Testis (tissue), 3 donors: Measurements from ENCODE around the gene EVC2. TPM values are rescaled to one million over a fixed set of nuclear protein-coding genes. Genes with fewer than 3 reads are reported as not detected.
"Not testable (repeated sequence)": the region's sequence is repeated elsewhere in the genome, so short reads cannot be mapped to it uniquely, and the experiment has no call there.

ENCODE experiments used
- DNase-seq: peaks from one replicate; pipeline ENCODE4 v3.0.0-alpha.2; 2019
- H3K27ac ChIP-seq, 2 donors: fragments of 200-600 bp; sonication (generic); one replicate each; pipeline ENCODE4 v1.5.1; 2019
- H3K27me3 ChIP-seq: fragments of 200-600 bp; sonication (generic); one replicate; pipeline ENCODE4 v1.5.1; 2019
- H3K36me3 ChIP-seq: fragments of 200-600 bp; sonication (generic); one replicate; pipeline ENCODE4 v1.5.1; 2017; ENCODE audit warnings: low read depth; ENCODE audit errors: missing control alignments
- H3K4me1 ChIP-seq: fragments of 200-600 bp; sonication (generic); one replicate; pipeline ENCODE4 v1.5.1; 2019
- H3K4me3 ChIP-seq, 2 donors: fragments of 200-600 bp; sonication (generic); one replicate each; pipeline ENCODE4 v1.5.1; 2017 to 2019
- H3K9me3 ChIP-seq: fragments of 200-600 bp; sonication (generic); one replicate; pipeline ENCODE4 v1.5.1; 2017
- CTCF ChIP-seq, 3 experiments: fragments of 450-650 bp in 2 of 3; fragments of 200-600 bp in 1 of 3; sonication (generic) in 1 of 3; IDR thresholded peaks; one replicate each; pipeline ENCODE4 v1.5.1; 2016 to 2019; ENCODE audit warnings: antibody characterized with exemption in 3 of 3, mild to moderate bottlenecking in 2 of 3, moderate library complexity in 1 of 3
- POLR2A ChIP-seq: fragments of 450-650 bp; IDR thresholded peaks from one replicate; pipeline ENCODE4 v1.6.1; 2017; ENCODE audit warnings: antibody characterized with exemption, mild to moderate bottlenecking, moderate library complexity
- WGBS, 2 donors: methylation state at CpG; one replicate each; pipeline ENCODE4 v1.1.5; 2018; 5-methylcytosine and 5-hydroxymethylcytosine counted together
- intact Hi-C: fragments of 100-400 bp; cut with DNase I; formaldehyde crosslinking; loops from one replicate; pipeline ENCODE4 v1.15.1; 2023; ENCODE audit warnings: low total_unique reads
- polyA plus RNA-seq: library from polyadenylated mRNA; stranded (reverse); fragments of 350-450 nt; fragmentation: Illumina TruSeq; extraction: RNeasy Lipid Tissue Mini Kit (QIAGEN cat#74804); gene quantifications from one replicate; pipeline ENCODE4 v1.2.3, GENCODE V29; 2014; ENCODE audit warnings: low read depth, low replicate concordance; ENCODE audit not compliant: insufficient read depth
- total RNA-seq, 2 donors: library from RNA; depleted of rRNA; stranded (reverse); fragments of >200 nt; gene quantifications; one replicate each; pipeline ENCODE4 v1.2.3, GENCODE V29; 2016

EVC2 gene
- total and polyA plus RNA-seq, 3 donors from 2014 or later: 2.9 to 10.2 (median 10.0) TPM

GRCh38 chr4:5615496-5616075 lies 92.8 kb downstream of the EVC2 start:
- Histone ChIP-seq H3K4me1 (no peaks in the 10 kb centered on the region), H3K36me3 (no peaks in the 10 kb centered on the region), H3K4me3 (no peak overlapping the region), H3K9me3 (no peaks in the 10 kb centered on the region), H3K27me3 (no peaks in the 10 kb centered on the region), H3K27ac (no peak overlapping the region)
- no peak for TF ChIP-seq POLR2A
- intact Hi-C loops: no loop called here
- DNase-seq: no peak
- WGBS, 2 donors: 76 to 79% methylated on average over 10 of the region's 10 CpGs

GRCh38 chr4:5611750-5612149 lies 96.6 kb downstream of the EVC2 start:
- no peak for DNase-seq
- Histone ChIP-seq H3K27me3 (no peaks in the 10 kb centered on the region), H3K4me3 (no peak overlapping the region), H3K27ac (no peak overlapping the region), H3K4me1 (no peaks in the 10 kb centered on the region), H3K9me3 (no peaks in the 10 kb centered on the region), H3K36me3 (no peaks in the 10 kb centered on the region)
- intact Hi-C loops: no loop called here
- 77 to 79% methylated on average over 5 of the region's 5 CpGs for WGBS, 2 donors
- TF ChIP-seq POLR2A (no peak), CTCF (IDR thresholded peaks at IDR 0.05) (no peak)

GRCh38 chr4:5609306-5610007 lies 98.9 kb downstream of the EVC2 start:
- Histone ChIP-seq H3K9me3 (no peaks in the 10 kb centered on the region), H3K27ac (no peak overlapping the region), H3K27me3 (no peaks in the 10 kb centered on the region), H3K36me3 (no peaks in the 10 kb centered on the region), H3K4me1 (no peaks in the 10 kb centered on the region), H3K4me3 (no peak overlapping the region)
- TF ChIP-seq CTCF (IDR thresholded peaks at IDR 0.05) (no peak), POLR2A (no peak)
- intact Hi-C loops: no loop called here
- no peak for DNase-seq
- 92 to 94% methylated on average over 12 of the region's 12 CpGs for WGBS, 2 donors

GRCh38 chr4:5593828-5594227 lies 114.5 kb downstream of the EVC2 start:
- H3K4me1 ChIP-seq, H3K36me3 ChIP-seq, H3K27ac ChIP-seq, H3K9me3 ChIP-seq, intact Hi-C loops, DNase-seq, H3K27me3 ChIP-seq, H3K4me3 ChIP-seq: not testable (repeated sequence)
- WGBS, 2 donors: 94% methylated on average over 10 of the region's 10 CpGs; no CpG with 5 or more reads in 1 of the 2 donors

- H3K27me3 ChIP-seq: no peaks in the 10 kb centered on the region
- H3K9me3 ChIP-seq: no peaks in the 10 kb centered on the region
- H3K4me3 ChIP-seq: no peak overlapping the region
- 91 to 97% methylated on average over 4 of the region's 4 CpGs for WGBS, 2 donors
- no peak for TF ChIP-seq CTCF (IDR thresholded peaks at IDR 0.05)
- TF ChIP-seq POLR2A: no peak
- H3K27ac ChIP-seq: no peak overlapping the region
- DNase-seq: no peak
- H3K36me3 ChIP-seq: no peaks in the 10 kb centered on the region
- intact Hi-C loops: no loop called here
- no peaks in the 10 kb centered on the region for H3K4me1 ChIP-seq
These were observed 116.1 kb downstream of the EVC2 start for GRCh38 chr4:5592272-5592671.

GRCh38 chr4:5589495-5589894 lies 118.9 kb downstream of the EVC2 start:
- DNase-seq: no peak
- Histone ChIP-seq H3K4me1 (no peaks in the 10 kb centered on the region), H3K27ac (no peak overlapping the region), H3K27me3 (no peaks in the 10 kb centered on the region), H3K36me3 (no peaks in the 10 kb centered on the region), H3K4me3 (no peak overlapping the region), H3K9me3 (no peaks in the 10 kb centered on the region)
- intact Hi-C loops: no loop called here
- TF ChIP-seq CTCF (IDR thresholded peaks at IDR 0.05) (no peak), POLR2A (no peak)
- WGBS, 2 donors: 91 to 92% methylated on average over 2 of the region's 2 CpGs
